ENCODE measurements around the gene FIGN. TPM values are rescaled to one million over a fixed set of nuclear protein-coding genes. Genes with fewer than 3 reads are reported as not detected.

The FIGN gene
- total and polyA plus RNA-seq, 9 of the 15 experiments (the other 6 are each of a cell fraction or from before 2014, with no cell fraction given), result 0.02 TPM; not detected in 8

DNA sequence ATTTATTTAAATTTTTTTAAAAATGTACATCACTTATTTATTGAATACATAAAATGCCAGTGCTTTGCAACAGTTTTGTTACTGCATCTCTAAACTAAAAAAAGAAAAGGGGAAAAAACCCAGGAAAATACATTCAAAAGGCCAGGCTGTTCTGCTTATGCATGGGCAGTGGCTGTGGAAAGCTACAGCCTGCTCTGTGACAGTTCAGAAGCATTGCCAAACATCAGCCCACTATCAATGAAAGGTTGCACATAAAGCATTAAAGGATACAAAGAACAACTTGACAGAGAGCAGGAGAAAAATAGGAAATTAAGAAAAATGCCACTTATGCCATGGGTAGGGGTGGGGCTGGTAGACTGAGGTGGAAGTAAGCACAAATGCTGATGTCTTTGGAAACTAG lies 128.2 kb downstream of the FIGN start:
- no peak overlapping the region for H3K4me2 ChIP-seq (ENCODE audit: insufficient read depth, low read length)
- no peak overlapping the region for H3K9ac ChIP-seq (ENCODE audit: insufficient read depth in 1 of 2, low read depth in 2 of 2, low read length in 2 of 2)
- no peaks in the 10 kb centered on the region for H3K36me3 ChIP-seq (ENCODE audit: control insufficient read depth, insufficient read depth, low read length)
- CTCF ChIA-PET (ENCODE audit: low intra/inter-chr PET ratio), result no interaction called here
- no peaks in the 10 kb centered on the region for H3K4me1 ChIP-seq (replicated peaks in 1 of 2; ENCODE audit: control insufficient read depth in 2 of 2, insufficient read depth in 2 of 2, low read length in 2 of 2)
- H4K20me1 ChIP-seq (replicated peaks; ENCODE audit: control insufficient read depth, insufficient read depth, low read length), result no peaks in the 10 kb centered on the region
- H3K4me3 ChIP-seq, result no peak overlapping the region
- POLR2A ChIA-PET, result no interaction called here
- ATAC-seq, result no peak
- intact Hi-C loops (cut with micrococcal nuclease), result no loop called here
- DNase-seq (ENCODE audit: extremely low read depth in 1 of 4, low spot score in 3 of 4), result no peak
- no peak overlapping the region for H3K27ac ChIP-seq (ENCODE audit: extremely low read depth, low read depth, low read length)
- FAIRE-seq, result no peak
- H3K79me2 ChIP-seq (ENCODE audit: control insufficient read depth, insufficient read depth, low read length), result no peaks in the 10 kb centered on the region
- no peak overlapping the region for H2AFZ ChIP-seq (ENCODE audit: low read depth, low read length)
- H3K9me3 ChIP-seq (replicated peaks; ENCODE audit: control insufficient read depth, insufficient read depth, low read depth, low read length), result 0 out of 2 replicates have a peak, but pooled peaks cover 2% of the 10 kb centered on the region
- TF ChIP-seq SNAPC5 (CRISPR knock-in tag; IDR thresholded peaks at IDR 0.05), result no peak
- TF ChIP-seq, protein P1, sequence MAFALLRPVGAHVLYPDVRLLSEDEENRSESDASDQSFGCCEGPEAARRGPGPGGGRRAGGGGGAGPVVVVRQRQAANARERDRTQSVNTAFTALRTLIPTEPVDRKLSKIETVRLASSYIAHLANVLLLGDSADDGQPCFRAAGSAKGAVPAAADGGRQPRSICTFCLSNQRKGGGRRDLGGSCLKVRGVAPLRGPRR (CRISPR knock-in tag; IDR thresholded peaks at IDR 0.05), result no peak
- no peak for TF ChIP-seq RNF2 (IDR thresholded peaks at IDR 0.05)
- no peak for TF ChIP-seq TCF7L2 (IDR thresholded peaks at IDR 0.05; ENCODE audit: low read depth, low read length)
- no peak for TF ChIP-seq ZNF253 (CRISPR knock-in tag; conservative IDR thresholded peaks at IDR 0.05)
- BruUV-seq (replicated peaks), result no TSS peak
- in situ Hi-C loops (cut with MboI), result no loop called here
- no peaks in the 10 kb centered on the region for H3K27me3 ChIP-seq (ENCODE audit: control insufficient read depth in 2 of 2, insufficient read depth in 2 of 2, low read length in 2 of 2)
- no peaks in the 10 kb centered on the region for H3K9me1 ChIP-seq (ENCODE audit: control insufficient read depth, insufficient read depth, low read length)

DNA sequence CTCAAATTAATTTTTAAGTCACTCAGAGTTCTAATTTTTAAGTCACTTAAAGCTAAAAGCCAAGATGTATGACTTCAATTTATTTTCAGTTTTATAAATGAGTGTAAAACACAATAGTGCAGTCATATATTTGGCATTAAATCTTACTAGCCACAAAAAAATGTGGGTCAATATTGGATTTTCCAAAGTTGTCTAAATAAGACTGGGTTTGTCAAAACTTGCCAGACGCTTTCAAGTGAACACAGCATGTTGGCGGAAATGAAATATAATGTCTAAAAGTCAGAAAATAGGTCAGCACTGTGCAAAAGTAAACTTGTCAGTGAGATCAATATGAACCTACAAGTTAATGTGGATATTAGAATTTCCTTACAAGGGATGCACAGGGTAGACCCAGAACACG lies 128.9 kb downstream of the FIGN start:
- no TSS peak for BruUV-seq (replicated peaks)
- Histone ChIP-seq H3K4me2 (ENCODE audit: insufficient read depth, low read length) (no peak overlapping the region), H3K27ac (ENCODE audit: extremely low read depth, low read depth, low read length) (no peak overlapping the region), H3K4me1 (replicated peaks in 1 of 2; ENCODE audit: control insufficient read depth in 2 of 2, insufficient read depth in 2 of 2, low read length in 2 of 2) (no peaks in the 10 kb centered on the region), H3K27me3 (ENCODE audit: control insufficient read depth in 2 of 2, insufficient read depth in 2 of 2, low read length in 2 of 2) (no peaks in the 10 kb centered on the region), H2AFZ (ENCODE audit: low read depth, low read length) (no peak overlapping the region), H3K9me3 (replicated peaks; ENCODE audit: control insufficient read depth, insufficient read depth, low read depth, low read length) (0 out of 2 replicates have a peak, but pooled peaks cover 2% of the 10 kb centered on the region), H3K36me3 (ENCODE audit: control insufficient read depth, insufficient read depth, low read length) (no peaks in the 10 kb centered on the region), H3K79me2 (ENCODE audit: control insufficient read depth, insufficient read depth, low read length) (no peaks in the 10 kb centered on the region), H4K20me1 (replicated peaks; ENCODE audit: control insufficient read depth, insufficient read depth, low read length) (no peaks in the 10 kb centered on the region), H3K9me1 (ENCODE audit: control insufficient read depth, insufficient read depth, low read length) (no peaks in the 10 kb centered on the region), H3K4me3 (no peak overlapping the region), H3K9ac (ENCODE audit: insufficient read depth in 1 of 2, low read depth in 2 of 2, low read length in 2 of 2) (no peak overlapping the region)
- intact Hi-C loops (cut with micrococcal nuclease) (no loop called here), in situ Hi-C loops (cut with MboI) (no loop called here)
- no peak for ATAC-seq
- ChIA-PET POLR2A (no interaction called here), CTCF (ENCODE audit: low intra/inter-chr PET ratio) (no interaction called here)
- WGBS (ENCODE audit: insufficient coverage, low coverage, missing lambda C conversion rate), result 1% methylated on average over 3 of the region's 3 CpGs
- TF ChIP-seq NR2C1 (IDR thresholded peaks at IDR 0.05), result no peak
- no peak for TF ChIP-seq NR2C1 (tag; IDR thresholded peaks at IDR 0.05)
- no peak for TF ChIP-seq HLTF (IDR thresholded peaks at IDR 0.05)
- no peak for TF ChIP-seq TRIM24 (IDR thresholded peaks at IDR 0.05)
- TF ChIP-seq TGIF2 (CRISPR knock-in tag; IDR thresholded peaks at IDR 0.05), result no peak
- no peak for TF ChIP-seq TCFL5 (CRISPR knock-in tag; conservative IDR thresholded peaks at IDR 0.05)
- no peak for TF ChIP-seq RBM14 (IDR thresholded peaks at IDR 0.05; ENCODE audit: borderline replicate concordance, insufficient read depth, low read depth, low read length)
- no peak for FAIRE-seq
- no peak for DNase-seq (ENCODE audit: extremely low read depth in 1 of 4, low spot score in 3 of 4)

Data from K562 (cell line).